ENCODE results near the gene UVRAG.

Gene UVRAG

GRCh38 chr11:76049511-76049910 lies 234.5 kb downstream of the UVRAG start:
- no peak overlapping the region for H3K4me2 ChIP-seq (ENCODE audit: low read length)
- H3K27ac ChIP-seq (ENCODE audit: low read depth, low read length, poor library complexity, severe bottlenecking) = no peak overlapping the region
- H2AFZ ChIP-seq (ENCODE audit: low read length) = no peak overlapping the region
- H3K9me2 ChIP-seq (ENCODE audit: low read depth, low read length) = no peaks in the 10 kb centered on the region
- no peaks in the 10 kb centered on the region for H3K79me2 ChIP-seq (ENCODE audit: insufficient read depth, low read length)
- no peaks in the 10 kb centered on the region for H3F3A ChIP-seq (ENCODE audit: insufficient read depth, low read length)
- no peaks in the 10 kb centered on the region for H3K27me3 ChIP-seq (ENCODE audit: insufficient read depth, low read length)
- no peaks in the 10 kb centered on the region for H4K20me1 ChIP-seq (ENCODE audit: insufficient read depth, low read length)
- TF ChIP-seq, protein P1, sequence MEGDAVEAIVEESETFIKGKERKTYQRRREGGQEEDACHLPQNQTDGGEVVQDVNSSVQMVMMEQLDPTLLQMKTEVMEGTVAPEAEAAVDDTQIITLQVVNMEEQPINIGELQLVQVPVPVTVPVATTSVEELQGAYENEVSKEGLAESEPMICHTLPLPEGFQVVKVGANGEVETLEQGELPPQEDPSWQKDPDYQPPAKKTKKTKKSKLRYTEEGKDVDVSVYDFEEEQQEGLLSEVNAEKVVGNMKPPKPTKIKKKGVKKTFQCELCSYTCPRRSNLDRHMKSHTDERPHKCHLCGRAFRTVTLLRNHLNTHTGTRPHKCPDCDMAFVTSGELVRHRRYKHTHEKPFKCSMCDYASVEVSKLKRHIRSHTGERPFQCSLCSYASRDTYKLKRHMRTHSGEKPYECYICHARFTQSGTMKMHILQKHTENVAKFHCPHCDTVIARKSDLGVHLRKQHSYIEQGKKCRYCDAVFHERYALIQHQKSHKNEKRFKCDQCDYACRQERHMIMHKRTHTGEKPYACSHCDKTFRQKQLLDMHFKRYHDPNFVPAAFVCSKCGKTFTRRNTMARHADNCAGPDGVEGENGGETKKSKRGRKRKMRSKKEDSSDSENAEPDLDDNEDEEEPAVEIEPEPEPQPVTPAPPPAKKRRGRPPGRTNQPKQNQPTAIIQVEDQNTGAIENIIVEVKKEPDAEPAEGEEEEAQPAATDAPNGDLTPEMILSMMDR (IDR thresholded peaks at IDR 0.05; ENCODE audit: low read length) = no peak
- TF ChIP-seq EZH2 (IDR thresholded peaks at IDR 0.05; ENCODE audit: borderline replicate concordance, low read length) = no peak
- H3K9me3 ChIP-seq (ENCODE audit: low read length) = peaks cover 37% of the 10 kb centered on the region
- peaks cover 57% of the 10 kb centered on the region for H3K36me3 ChIP-seq (ENCODE audit: insufficient read depth, low read length)
- H3K4me1 ChIP-seq (ENCODE audit: insufficient read depth, low read length, severe bottlenecking) = no peaks in the 10 kb centered on the region
- H3K4me3 ChIP-seq (ENCODE audit: low read depth, low read length, poor library complexity, severe bottlenecking) = no peak overlapping the region
- H3K9ac ChIP-seq (ENCODE audit: low read length) = no peak overlapping the region

DNA sequence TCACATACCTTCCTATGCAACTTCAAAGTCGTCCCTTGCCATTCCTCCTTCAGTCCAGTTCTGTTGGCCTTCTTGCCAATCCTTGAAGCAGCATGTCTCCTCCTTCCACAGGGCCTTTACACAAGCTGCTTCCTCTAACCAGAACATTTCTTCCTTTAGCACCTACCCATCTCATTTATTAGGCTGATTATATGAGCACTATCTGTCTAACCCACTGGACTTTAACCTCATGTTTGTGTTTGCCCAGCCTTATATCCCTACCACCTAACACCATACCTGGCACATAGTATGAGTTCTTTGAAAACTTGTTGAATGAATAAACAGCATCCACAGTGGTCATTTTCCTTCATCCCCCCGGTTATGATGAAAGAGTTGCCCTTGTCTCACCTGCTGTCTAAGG lies 236.9 kb downstream of the UVRAG start:
- Histone ChIP-seq H4K20me1 (ENCODE audit: insufficient read depth, low read length) (no peaks in the 10 kb centered on the region), H3K4me3 (ENCODE audit: low read depth, low read length, poor library complexity, severe bottlenecking) (no peak overlapping the region), H3K4me1 (ENCODE audit: insufficient read depth, low read length, severe bottlenecking) (no peaks in the 10 kb centered on the region), H3K9ac (ENCODE audit: low read length) (no peak overlapping the region), H3K36me3 (ENCODE audit: insufficient read depth, low read length) (peaks cover 51% of the 10 kb centered on the region), H3K4me2 (ENCODE audit: low read length) (no peak overlapping the region), H3K9me3 (ENCODE audit: low read length) (peaks cover 37% of the 10 kb centered on the region), H3F3A (ENCODE audit: insufficient read depth, low read length) (no peaks in the 10 kb centered on the region), H3K27me3 (ENCODE audit: insufficient read depth, low read length) (no peaks in the 10 kb centered on the region), H3K79me2 (ENCODE audit: insufficient read depth, low read length) (no peaks in the 10 kb centered on the region), H2AFZ (ENCODE audit: low read length) (no peak overlapping the region), H3K27ac (ENCODE audit: low read depth, low read length, poor library complexity, severe bottlenecking) (no peak overlapping the region), H3K9me2 (ENCODE audit: low read depth, low read length) (no peaks in the 10 kb centered on the region)
- TF ChIP-seq, protein P1 (IDR thresholded peaks at IDR 0.05; ENCODE audit: low read length) = no peak
- no peak for TF ChIP-seq EZH2 (IDR thresholded peaks at IDR 0.05; ENCODE audit: borderline replicate concordance, low read length)

DNA sequence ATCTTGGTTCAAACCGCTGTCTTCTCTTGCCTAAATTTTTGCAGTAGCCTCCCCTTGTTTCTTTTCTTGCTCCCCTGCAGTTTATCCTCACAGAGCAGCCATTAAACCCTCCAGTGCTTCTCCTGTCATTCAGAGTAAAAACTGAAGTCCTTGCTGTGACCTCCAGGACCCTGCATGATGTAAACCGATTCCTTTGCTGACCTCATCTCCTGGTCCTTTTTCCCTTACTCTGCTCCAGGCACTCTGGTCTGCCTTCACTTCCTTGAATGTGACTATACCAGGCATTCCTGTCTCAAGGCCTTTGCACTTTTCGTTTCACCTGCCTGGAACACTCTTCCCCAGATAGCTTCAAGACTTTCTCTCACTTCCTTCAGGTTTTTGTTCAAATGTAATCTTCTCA lies 239.3 kb downstream of the UVRAG start:
- peaks cover 29% of the 10 kb centered on the region for H3K36me3 ChIP-seq (ENCODE audit: insufficient read depth, low read length)
- no peak for TF ChIP-seq EZH2 (IDR thresholded peaks at IDR 0.05; ENCODE audit: borderline replicate concordance, low read length)
- TF ChIP-seq, protein P1 (IDR thresholded peaks at IDR 0.05; ENCODE audit: low read length) = no peak

More for the DNA sequence above, 239.3 kb downstream of the UVRAG start:
- no peak overlapping the region for H3K4me2 ChIP-seq (ENCODE audit: low read length)
- no peak overlapping the region for H3K9ac ChIP-seq (ENCODE audit: low read length)
- H3F3A ChIP-seq (ENCODE audit: insufficient read depth, low read length) = no peaks in the 10 kb centered on the region
- H3K27ac ChIP-seq (ENCODE audit: low read depth, low read length, poor library complexity, severe bottlenecking) = no peak overlapping the region
- H3K27me3 ChIP-seq (ENCODE audit: insufficient read depth, low read length) = no peaks in the 10 kb centered on the region
- no peak overlapping the region for H2AFZ ChIP-seq (ENCODE audit: low read length)
- H3K4me1 ChIP-seq (ENCODE audit: insufficient read depth, low read length, severe bottlenecking) = no peaks in the 10 kb centered on the region
- no peak overlapping the region for H3K4me3 ChIP-seq (ENCODE audit: low read depth, low read length, poor library complexity, severe bottlenecking)
- no peaks in the 10 kb centered on the region for H4K20me1 ChIP-seq (ENCODE audit: insufficient read depth, low read length)
- H3K79me2 ChIP-seq (ENCODE audit: insufficient read depth, low read length) = no peaks in the 10 kb centered on the region
- H3K9me3 ChIP-seq (ENCODE audit: low read length) = peaks cover 15% of the 10 kb centered on the region
- H3K9me2 ChIP-seq (ENCODE audit: low read depth, low read length) = no peaks in the 10 kb centered on the region

All from OCI-LY1 (cell line).